ENCODE measurements around the gene REV1. TPM values are rescaled to one million over a fixed set of nuclear protein-coding genes. Genes with fewer than 3 reads are reported as not detected.

The REV1 gene
- total RNA-seq = 10 to 100 TPM; 37.3 to 71.0 (median 48.5) TPM

- intact Hi-C loops (cut with DNase I; ENCODE audit: low total_unique reads) = no loop called here
- WGBS, 2 donors = 0% methylated on average over 7 to 61 of the region's 113 CpGs
- peak within 1 kb of the TSS; percentile 80 for H3K4me3 ChIP-seq (ENCODE audit: low read depth, poor library complexity, severe bottlenecking)
- peak; percentile 84 to 98 for DNase-seq (ENCODE audit: low spot score in 2 of 2)
- TF ChIP-seq CTCF (IDR thresholded peaks at IDR 0.05) (peak in 1 of 3 donors; percentile 92), POLR2A (IDR thresholded peaks at IDR 0.05) (no peak)
These were observed at the start of gene REV1 for GRCh38 chr2:99489761-99490622. Gene REV1 (minus strand): TSS chr2:99490017. CDS start chr2:99464975, 25,042 bp downstream.

GRCh38 chr2:99537910-99538485 lies 48.2 kb upstream of the REV1 start:
- no peak for TF ChIP-seq CTCF (IDR thresholded peaks at IDR 0.05)
- no peak for TF ChIP-seq POLR2A (IDR thresholded peaks at IDR 0.05)
- no peak for DNase-seq (ENCODE audit: low spot score in 2 of 2)
- WGBS, 2 donors = 79 to 87% methylated on average over 4 of the region's 4 CpGs
- no peak overlapping the region for H3K4me3 ChIP-seq (ENCODE audit: low read depth, poor library complexity, severe bottlenecking)
- intact Hi-C loops (cut with DNase I; ENCODE audit: low total_unique reads) = no loop called here

GRCh38 chr2:99524056-99524455 lies 34.2 kb upstream of the REV1 start:
- intact Hi-C loops (cut with DNase I; ENCODE audit: low total_unique reads) = no loop called here

GRCh38 chr2:99522157-99522556 lies 32.3 kb upstream of the REV1 start:
- DNase-seq (ENCODE audit: low spot score in 2 of 2) = no peak
- no peak for TF ChIP-seq CTCF (IDR thresholded peaks at IDR 0.05)
- no peak for TF ChIP-seq POLR2A (IDR thresholded peaks at IDR 0.05)
- intact Hi-C loops (cut with DNase I; ENCODE audit: low total_unique reads) = no loop called here
- no peak overlapping the region for H3K4me3 ChIP-seq (ENCODE audit: low read depth, poor library complexity, severe bottlenecking)
- 94 to 100% methylated on average over 2 of the region's 2 CpGs for WGBS, 2 donors

More at GRCh38 chr2:99524056-99524455, 34.2 kb upstream of the REV1 start:
- TF ChIP-seq POLR2A (IDR thresholded peaks at IDR 0.05) (no peak), CTCF (IDR thresholded peaks at IDR 0.05) (no peak)
- 81 to 85% methylated on average over 2 of the region's 2 CpGs for WGBS, 2 donors
- DNase-seq (ENCODE audit: low spot score in 2 of 2) = no peak
- H3K4me3 ChIP-seq (ENCODE audit: low read depth, poor library complexity, severe bottlenecking) = no peak overlapping the region

GRCh38 chr2:99520813-99521212 lies 31.0 kb upstream of the REV1 start:
- H3K4me3 ChIP-seq (ENCODE audit: low read depth, poor library complexity, severe bottlenecking) = no peak overlapping the region
- no peak for TF ChIP-seq CTCF (IDR thresholded peaks at IDR 0.05)
- TF ChIP-seq POLR2A (IDR thresholded peaks at IDR 0.05) = no peak
- WGBS, 2 donors = 79 to 84% methylated on average over 3 of the region's 3 CpGs
- DNase-seq (ENCODE audit: low spot score in 2 of 2) = no peak
- intact Hi-C loops (cut with DNase I; ENCODE audit: low total_unique reads) = no loop called here
